Measurements from ENCODE around the gene GYS1.
A peak's percentile ranks its signal among the peaks of the same experiment; 100 is the strongest.

The GYS1 gene

GRCh38 chr19:48990400-48990799 is 2.7 kb downstream of the GYS1 start:
- no peak for DNase-seq (ENCODE audit: low read depth in 2 of 2, low spot score in 1 of 2)

DNA sequence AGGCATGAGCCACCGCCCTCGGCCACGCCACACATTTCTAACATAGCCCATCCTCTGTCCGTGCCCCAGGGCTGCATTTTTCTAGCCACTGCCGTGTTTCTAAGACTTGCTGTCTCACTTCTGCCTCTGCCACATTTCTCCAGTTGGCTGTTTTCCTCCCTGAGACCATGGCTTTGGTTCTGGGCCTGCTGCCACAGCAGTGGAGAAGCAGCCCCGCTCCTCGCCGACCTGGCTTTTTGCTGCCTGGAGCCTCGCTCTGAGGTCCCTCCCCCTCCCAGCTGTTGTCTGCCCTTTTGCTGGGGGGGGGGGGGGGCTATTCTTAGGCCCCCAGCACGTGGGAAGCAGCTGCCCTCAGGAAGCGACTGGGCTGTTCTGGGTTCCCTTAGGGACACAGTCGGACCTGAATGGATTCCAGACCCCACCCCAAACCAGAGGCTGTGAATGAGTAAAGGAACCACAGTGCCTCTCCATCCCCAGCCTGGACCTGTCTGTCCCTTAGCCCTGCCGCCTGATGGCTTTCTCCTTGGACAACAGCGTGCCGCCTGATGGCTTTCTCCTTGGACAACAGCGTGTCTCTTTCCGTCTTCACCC is 3.3 kb downstream of the GYS1 start:
- DNase-seq (ENCODE audit: low read depth in 2 of 2, low spot score in 1 of 2): no peak

DNA sequence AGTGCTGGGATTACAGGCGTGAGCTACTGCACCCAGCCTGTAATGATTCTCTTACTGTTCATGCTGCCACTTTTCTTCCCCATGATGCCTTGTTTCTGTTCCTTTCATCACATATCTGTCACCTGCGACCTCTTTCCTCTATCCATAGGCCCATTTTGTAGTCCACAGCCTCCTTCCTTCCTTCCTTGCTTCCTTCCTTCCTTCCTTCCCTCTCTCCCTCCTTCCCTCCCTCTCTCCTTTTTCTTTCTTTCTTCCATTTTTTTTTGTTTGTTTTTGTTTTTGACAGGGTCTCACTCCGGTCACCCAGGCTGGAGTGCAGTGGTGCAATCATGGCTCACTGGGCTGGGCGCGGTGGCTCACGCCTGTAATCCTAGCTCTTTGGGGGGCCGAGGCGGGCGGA is 4.2 kb downstream of the GYS1 start:
- DNase-seq (ENCODE audit: low read depth in 2 of 2, low spot score in 1 of 2): no peak

GRCh38 chr19:48988286-48988685 is 4.8 kb downstream of the GYS1 start:
- no peak for DNase-seq (ENCODE audit: low read depth in 2 of 2, low spot score in 1 of 2)

GRCh38 chr19:48987323-48987722 is 5.8 kb downstream of the GYS1 start:
- no peak for DNase-seq (ENCODE audit: low read depth in 2 of 2, low spot score in 1 of 2)

- DNase-seq (ENCODE audit: low read depth in 2 of 2, low spot score in 1 of 2): no peak
These were observed 6.9 kb downstream of the GYS1 start for GRCh38 chr19:48986211-48986610.

- DNase-seq (ENCODE audit: low read depth in 2 of 2, low spot score in 1 of 2): no peak
These were observed 7.4 kb downstream of the GYS1 start for GRCh38 chr19:48985711-48986110.

- DNase-seq (ENCODE audit: low read depth in 2 of 2, low spot score in 1 of 2): no peak
These were observed 10.8 kb downstream of the GYS1 start for GRCh38 chr19:48982280-48982679.

DNA sequence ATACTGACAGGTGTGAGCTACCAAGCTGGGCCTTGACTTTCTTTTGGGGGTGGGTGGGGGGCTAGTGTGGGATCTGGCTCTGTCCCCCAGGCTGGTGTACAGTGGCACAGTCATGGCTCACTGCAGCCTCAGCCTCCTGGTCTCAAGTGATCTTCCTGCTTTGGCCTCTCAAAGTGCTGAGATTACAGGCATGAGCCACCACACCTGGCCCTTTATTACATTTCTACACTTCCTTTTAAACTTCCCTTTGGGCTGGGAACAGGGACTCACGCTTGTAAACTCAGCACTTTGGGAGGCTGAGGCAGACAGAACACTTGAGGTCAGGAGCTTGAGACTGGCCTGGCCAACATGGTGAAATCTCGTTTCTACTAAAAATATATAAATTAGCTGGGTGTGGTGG is 16.0 kb downstream of the GYS1 start:
- no peak for DNase-seq (ENCODE audit: low read depth in 2 of 2, low spot score in 1 of 2)

DNA sequence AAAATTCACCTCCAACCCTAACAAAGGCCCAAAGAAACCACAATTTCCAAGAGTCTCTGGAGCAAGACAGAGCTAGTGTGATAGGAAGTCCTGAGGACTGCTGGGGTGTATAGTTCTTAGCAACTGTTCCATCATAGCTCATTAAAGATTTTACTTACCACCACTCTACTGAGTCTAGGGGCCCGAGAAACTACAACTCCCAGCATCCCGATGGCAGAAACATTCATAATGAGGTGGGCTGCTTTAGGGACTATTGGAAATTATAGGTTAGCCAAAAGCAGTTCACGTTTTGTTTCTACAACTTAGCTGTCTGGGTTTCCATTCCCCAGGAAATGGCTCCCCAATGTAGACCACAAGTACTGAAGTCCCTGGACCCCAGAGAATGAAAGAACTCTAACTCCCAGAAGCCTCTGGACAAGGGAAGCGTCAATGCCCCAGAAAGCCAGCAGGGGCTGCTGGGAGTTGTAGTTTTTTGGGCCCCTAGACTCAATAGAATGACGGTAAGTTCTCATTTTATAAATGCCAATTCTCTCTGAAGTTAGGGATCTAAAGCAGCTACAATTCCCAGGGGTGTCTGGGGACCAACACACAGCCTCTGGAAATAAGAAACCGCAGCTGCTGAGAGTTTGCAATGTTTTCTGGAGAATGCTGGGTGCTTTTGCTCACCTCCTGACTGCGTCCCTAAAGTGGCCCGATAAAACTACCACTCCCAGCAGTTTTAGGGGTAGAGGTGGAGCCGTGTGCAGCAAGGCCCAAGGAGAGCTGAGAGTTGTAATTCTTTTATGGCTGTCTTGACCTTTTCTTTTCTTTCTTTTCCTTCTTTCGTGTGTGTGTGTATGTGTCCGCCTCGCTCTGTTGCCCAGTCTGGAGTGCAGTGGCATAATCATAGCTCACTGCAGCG is 16.9 kb downstream of the GYS1 start:
- no peak for DNase-seq (ENCODE audit: low read depth in 2 of 2, low spot score in 1 of 2)

DNA sequence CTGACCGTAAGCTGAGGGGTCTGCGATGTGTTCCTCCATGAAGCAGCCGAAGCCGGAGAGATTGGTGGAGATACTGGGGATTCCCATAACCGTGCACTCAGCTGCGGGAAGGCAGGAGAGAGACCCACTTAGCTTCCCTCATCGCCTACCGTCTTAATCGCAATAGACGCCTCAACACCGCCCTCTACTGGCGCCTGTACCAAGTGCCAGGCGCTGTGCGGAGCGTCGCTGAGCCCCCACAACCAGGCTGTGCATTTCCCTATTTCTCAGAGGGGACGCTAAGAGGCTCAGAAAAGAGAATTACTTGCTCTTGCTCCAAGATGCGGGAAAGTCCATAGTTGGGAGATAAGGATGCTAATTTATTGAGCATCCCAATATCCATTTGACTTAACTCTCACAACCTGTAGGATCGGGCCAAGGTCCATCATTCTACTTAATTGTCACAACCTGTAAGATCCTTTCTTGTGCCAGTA is 22.1 kb downstream of the GYS1 start:
- peak; percentile 71 for DNase-seq (ENCODE audit: low read depth in 2 of 2, low spot score in 1 of 2)

GRCh38 chr19:48970139-48970766 is 22.9 kb downstream of the GYS1 start:
- DNase-seq (ENCODE audit: low read depth in 2 of 2, low spot score in 1 of 2): no peak

GRCh38 chr19:48969276-48970138 is 23.6 kb downstream of the GYS1 start:
- no peak for DNase-seq (ENCODE audit: low read depth in 2 of 2, low spot score in 1 of 2)

GRCh38 chr19:48968813-48969218 is 24.3 kb downstream of the GYS1 start:
- DNase-seq (ENCODE audit: low read depth in 2 of 2, low spot score in 1 of 2): no peak

GRCh38 chr19:48968179-48968661 is 24.9 kb downstream of the GYS1 start:
- DNase-seq (ENCODE audit: low read depth in 2 of 2, low spot score in 1 of 2): no peak

GRCh38 chr19:48967346-48968178 is 25.5 kb downstream of the GYS1 start:
- DNase-seq (ENCODE audit: low read depth in 2 of 2, low spot score in 1 of 2): no peak

- DNase-seq (ENCODE audit: low read depth in 2 of 2, low spot score in 1 of 2): no peak
These were observed 26.4 kb downstream of the GYS1 start for GRCh38 chr19:48966541-48967345.

DNA sequence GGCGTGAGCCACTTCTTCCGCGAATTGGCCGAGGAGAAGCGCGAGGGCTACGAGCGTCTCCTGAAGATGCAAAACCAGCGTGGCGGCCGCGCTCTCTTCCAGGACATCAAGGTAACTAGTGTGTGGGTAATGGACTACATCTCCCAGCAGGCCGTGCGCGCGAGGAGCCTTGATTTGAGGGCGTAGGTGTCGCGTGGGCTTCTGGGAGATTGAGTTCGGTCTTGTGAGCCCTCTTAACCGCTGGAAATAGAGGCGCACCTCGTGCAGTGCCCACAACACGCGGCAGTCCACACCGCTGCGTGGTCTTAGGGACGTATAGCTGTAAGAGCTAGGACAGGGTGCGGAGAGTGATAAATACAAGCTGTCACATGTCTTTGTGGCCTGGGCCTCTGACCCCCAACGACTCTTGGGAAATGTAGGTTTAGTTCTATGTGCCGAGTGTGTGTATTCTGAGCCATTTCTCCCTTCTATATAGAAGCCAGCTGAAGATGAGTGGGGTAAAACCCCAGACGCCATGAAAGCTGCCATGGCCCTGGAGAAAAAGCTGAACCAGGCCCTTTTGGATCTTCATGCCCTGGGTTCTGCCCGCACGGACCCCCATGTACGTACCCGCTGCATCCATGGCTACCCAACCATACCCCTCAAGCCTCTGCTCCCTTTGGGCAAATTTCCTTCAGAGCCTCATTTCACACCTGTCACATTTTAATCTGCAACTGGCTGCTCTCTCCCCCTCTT is 27.1 kb downstream of the GYS1 start:
- DNase-seq (ENCODE audit: low read depth in 2 of 2, low spot score in 1 of 2): peak; percentile 74 to 83
